Measurements from ENCODE around the gene MMP13. TPM values are rescaled to one million over a fixed set of nuclear protein-coding genes. Genes with fewer than 3 reads are reported as not detected.
"Not testable (repeated sequence)": the region's sequence is repeated elsewhere in the genome, so short reads cannot be mapped to it uniquely, and the experiment has no call there.

The MMP13 gene
- total RNA-seq (not detected), polyA plus RNA-seq (not detected), total RNA-seq (0 reads per million in 6 experiments)

DNA sequence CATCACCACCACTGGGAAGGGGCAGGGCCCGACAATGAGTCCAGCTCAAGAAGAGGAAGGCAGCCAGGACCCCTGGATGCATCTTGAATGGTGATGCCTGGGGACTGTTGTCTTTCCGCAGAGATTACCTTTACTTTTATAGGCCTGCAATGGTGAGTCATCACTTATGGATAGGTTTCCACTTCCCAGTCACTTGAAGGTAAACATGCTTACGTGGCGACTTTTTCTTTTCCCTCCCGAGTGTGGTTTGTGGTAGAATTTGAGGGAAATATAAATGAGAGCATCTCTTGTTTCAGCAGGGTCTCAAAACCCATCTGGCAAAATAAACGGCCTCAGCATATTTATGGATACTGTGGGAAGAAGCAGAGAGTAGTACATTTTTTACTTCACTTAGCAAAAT lies at the start of gene MMP13:
Gene MMP13 (minus strand): TSS at position 109 of the 400 bp plus-strand sequence. CDS start 27 bp downstream, at position 82.
- H3K9me3 Mint-ChIP-seq, result no peaks in the 10 kb centered on the region
- DNase-seq (no peak), ATAC-seq (no peak)
- no peaks in the 10 kb centered on the region for H3K36me3 Mint-ChIP-seq
- H3K4me3 Mint-ChIP-seq, result no peak within 1 kb of the TSS
- POLR2A ChIA-PET, result no interaction called here
- H3K27ac Mint-ChIP-seq, result no peak within 1 kb of the TSS
- H3K4me1 Mint-ChIP-seq, result no peaks in the 10 kb centered on the region
- H3K27me3 Mint-ChIP-seq, result peaks cover 0 to 21% (median 6%) of the 10 kb centered on the region in 5 donors

DNA sequence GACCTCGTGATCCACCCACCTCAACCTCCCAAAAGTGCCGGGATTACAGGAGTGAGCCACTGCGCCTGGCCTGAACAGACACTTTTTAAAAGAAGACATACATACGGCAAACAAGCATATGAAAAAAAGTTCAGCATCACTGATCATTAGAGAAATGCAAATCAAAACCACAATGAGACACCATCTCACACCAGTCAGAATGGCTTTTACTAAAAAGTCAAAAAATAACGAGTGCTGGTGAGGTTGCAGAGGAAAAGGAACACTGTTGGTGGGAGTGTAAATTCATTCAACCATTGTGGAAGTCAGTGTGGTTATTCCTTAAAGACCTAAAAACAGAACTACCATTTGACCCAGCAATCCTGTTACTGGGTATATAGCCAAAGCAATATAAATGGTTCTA lies 48.7 kb upstream of the MMP13 start:
- H3K27ac Mint-ChIP-seq, H3K4me1 Mint-ChIP-seq, POLR2A ChIA-PET, DNase-seq, ATAC-seq, H3K4me3 Mint-ChIP-seq, H3K36me3 Mint-ChIP-seq: not testable (repeated sequence)
- peaks cover 7 to 17% (median 10%) of the 10 kb centered on the region in 5 donors for H3K27me3 Mint-ChIP-seq
- peaks cover 0 to 11% (median 8%) of the 10 kb centered on the region in 9 donors for H3K9me3 Mint-ChIP-seq

DNA sequence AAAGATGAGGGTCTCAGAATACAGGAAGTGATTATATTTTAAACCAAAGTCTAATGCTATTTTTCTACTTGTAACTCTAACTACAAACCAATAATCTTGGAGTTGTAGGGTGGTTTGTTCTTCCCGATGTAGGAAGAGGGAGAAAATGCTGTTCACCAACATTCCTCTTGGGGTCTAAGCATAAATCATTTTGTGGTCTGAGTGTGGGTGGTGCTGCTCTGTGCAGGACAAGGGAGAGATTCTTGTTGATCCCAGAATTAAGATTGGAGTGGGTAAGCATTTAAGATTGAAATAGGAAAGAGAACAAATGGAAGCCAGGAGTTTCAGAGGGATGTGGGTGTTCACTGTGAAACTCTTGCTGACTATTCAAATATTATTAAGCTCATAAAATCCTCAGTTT lies 38.6 kb upstream of the MMP13 start:
- POLR2A ChIA-PET, result no interaction called here
- no peak for ATAC-seq

DNA sequence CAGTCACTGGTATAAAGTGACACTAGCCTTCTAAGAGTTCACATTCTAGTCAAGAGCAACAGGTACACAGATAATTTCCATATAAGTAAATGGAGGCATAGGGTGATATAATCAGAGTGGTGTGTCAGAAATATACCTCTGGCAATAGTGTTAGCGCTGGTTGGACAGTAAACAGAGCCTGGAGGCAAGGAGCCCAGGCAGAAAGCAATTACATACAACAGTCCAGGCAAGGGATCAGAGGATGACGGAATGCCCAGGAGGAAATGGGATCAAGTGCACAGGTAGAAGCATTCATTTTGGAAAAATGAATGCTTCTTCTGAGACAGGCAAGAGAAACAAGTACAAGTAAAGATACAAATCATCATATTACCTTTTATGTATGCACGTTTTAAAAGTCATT lies 36.2 kb upstream of the MMP13 start:
- DNase-seq (no peak), ATAC-seq (no peak)
- Mint-ChIP-seq H3K9me3 (no peaks in the 10 kb centered on the region), H3K27ac (no peak overlapping the region), H3K36me3 (no peaks in the 10 kb centered on the region), H3K27me3 (peaks cover 8 to 22% (median 15%) of the 10 kb centered on the region in 5 donors), H3K4me1 (peaks cover 0 to 3% (median 0%) of the 10 kb centered on the region in 4 donors), H3K4me3 (no peak overlapping the region)
- POLR2A ChIA-PET, result no interaction called here

More for the DNA sequence above, 38.6 kb upstream of the MMP13 start:
- peaks cover 8 to 30% (median 17%) of the 10 kb centered on the region in 5 donors for H3K27me3 Mint-ChIP-seq
- no peak overlapping the region for H3K27ac Mint-ChIP-seq
- H3K4me3 Mint-ChIP-seq, result no peak overlapping the region
- no peaks in the 10 kb centered on the region for H3K36me3 Mint-ChIP-seq
- H3K9me3 Mint-ChIP-seq, result no peaks in the 10 kb centered on the region
- peaks cover 0 to 3% (median 0%) of the 10 kb centered on the region in 4 donors for H3K4me1 Mint-ChIP-seq
- DNase-seq, result no peak

DNA sequence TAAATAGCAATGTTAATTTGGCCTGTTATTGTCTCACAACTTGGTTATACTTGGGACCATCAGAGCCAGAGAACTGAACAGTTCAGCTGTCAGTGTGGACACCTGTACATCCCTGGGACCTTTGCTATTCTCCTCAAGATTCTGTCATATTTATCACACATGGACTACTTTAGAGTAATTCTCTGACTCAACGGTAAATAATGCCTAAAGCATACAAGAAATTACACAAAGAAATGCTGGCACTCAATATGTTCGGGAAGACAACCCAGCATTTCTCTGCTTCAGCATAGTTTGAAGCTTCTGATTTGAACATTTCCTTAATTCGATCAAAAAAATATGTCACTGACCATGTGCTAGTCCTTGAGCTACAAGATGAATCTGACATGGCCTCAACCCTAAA lies 34.6 kb upstream of the MMP13 start:
- Mint-ChIP-seq H3K9me3 (no peaks in the 10 kb centered on the region), H3K4me3 (no peak overlapping the region), H3K27ac (no peak overlapping the region), H3K27me3 (peaks cover 8 to 22% (median 15%) of the 10 kb centered on the region in 5 donors), H3K4me1 (peaks cover 0 to 3% (median 0%) of the 10 kb centered on the region in 4 donors), H3K36me3 (no peaks in the 10 kb centered on the region)
- POLR2A ChIA-PET, result no interaction called here
- ATAC-seq (no peak), DNase-seq (no peak)

DNA sequence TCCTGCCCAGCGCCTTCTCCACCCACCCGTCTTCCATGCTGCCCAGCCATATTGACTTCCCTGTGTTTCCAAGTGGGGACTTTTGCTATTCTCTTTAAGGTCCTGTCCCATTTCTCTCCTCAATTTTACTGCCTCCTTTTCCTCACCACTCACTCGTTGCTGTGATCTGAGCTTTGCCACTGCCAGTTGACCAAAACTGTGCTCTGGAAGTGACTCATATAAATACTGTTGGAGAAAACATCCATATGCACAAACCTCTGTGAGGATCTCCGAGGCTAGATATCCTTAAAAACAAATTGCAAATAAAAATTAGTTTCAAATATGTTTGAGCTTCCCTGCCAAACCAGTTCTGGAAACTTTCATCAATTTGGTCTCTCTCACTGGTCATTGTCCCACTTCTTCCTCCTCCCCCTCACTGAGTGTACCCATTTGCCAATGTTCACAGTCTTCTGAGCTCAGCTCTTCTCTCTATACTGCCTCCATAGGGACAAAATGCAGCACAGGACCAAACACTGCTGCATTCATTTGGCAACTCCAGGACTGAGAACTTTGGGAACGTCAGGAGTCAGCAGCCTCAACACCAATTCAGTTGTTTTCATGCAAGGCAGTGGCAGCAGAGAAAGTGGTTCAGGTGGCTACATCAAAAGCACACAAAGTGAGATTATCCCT lies 34.0 kb upstream of the MMP13 start:
- Mint-ChIP-seq H3K9me3 (no peaks in the 10 kb centered on the region), H3K27me3 (peaks cover 8 to 22% (median 15%) of the 10 kb centered on the region in 5 donors), H3K4me3 (no peak overlapping the region), H3K27ac (peak overlapping the region in 1 of 10 donors; percentile 91), H3K4me1 (peaks cover 0 to 3% (median 0%) of the 10 kb centered on the region in 4 donors), H3K36me3 (no peaks in the 10 kb centered on the region)
- ATAC-seq, result no peak
- DNase-seq, result no peak
- POLR2A ChIA-PET, result no interaction called here

DNA sequence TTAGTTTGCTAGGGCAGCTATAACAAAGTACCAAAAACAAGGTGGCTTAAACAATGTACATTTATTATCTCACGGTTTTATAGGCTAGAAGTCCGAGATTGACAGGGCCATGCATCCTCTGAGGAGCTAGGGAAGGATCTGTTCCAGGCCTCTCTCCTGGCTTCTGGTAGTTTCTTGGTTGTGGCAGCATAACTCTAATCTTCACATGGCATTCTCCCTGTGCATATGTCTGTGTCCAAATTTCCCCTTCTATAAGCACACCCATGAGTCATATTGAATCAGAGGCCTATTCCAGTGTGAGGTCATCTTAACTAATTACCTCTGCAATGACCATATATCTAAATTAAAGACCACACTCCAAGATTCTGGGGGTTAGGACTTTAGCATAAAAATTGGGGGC lies 31.3 kb upstream of the MMP13 start:
- DNase-seq, result no peak
- no peaks in the 10 kb centered on the region for H3K9me3 Mint-ChIP-seq
- no peak overlapping the region for H3K4me3 Mint-ChIP-seq
- no peak overlapping the region for H3K27ac Mint-ChIP-seq
- no peaks in the 10 kb centered on the region for H3K36me3 Mint-ChIP-seq
- POLR2A ChIA-PET, result no interaction called here
- ATAC-seq, result no peak
- H3K4me1 Mint-ChIP-seq, result peaks cover 0 to 3% (median 0%) of the 10 kb centered on the region in 4 donors
- peaks cover 8 to 22% (median 15%) of the 10 kb centered on the region in 5 donors for H3K27me3 Mint-ChIP-seq

DNA sequence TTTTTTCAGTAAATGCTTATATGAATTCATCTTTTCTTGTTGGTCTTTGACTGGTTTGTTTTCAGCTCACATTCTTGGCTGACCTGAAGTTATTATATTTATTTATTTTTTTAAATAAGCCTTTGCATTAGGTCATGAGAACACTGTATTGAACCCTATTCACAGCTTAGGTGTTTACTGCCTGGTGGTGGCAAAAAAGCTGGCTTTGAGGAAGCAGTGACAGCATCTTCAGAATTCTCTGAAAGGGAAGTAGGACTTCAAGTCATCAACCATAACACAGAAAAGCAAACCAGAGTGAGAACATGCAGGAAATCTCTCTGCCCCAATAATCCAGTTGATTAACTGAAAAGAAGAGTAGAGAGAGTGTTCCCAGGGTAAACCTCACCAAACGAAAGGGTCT lies 30.3 kb upstream of the MMP13 start:
- POLR2A ChIA-PET, result no interaction called here
- no peak overlapping the region for H3K27ac Mint-ChIP-seq
- H3K4me3 Mint-ChIP-seq, result no peak overlapping the region
- DNase-seq (no peak), ATAC-seq (no peak)
- H3K4me1 Mint-ChIP-seq, result peaks cover 0 to 2% (median 0%) of the 10 kb centered on the region in 4 donors
- H3K36me3 Mint-ChIP-seq, result no peaks in the 10 kb centered on the region
- peaks cover 8 to 18% (median 12%) of the 10 kb centered on the region in 5 donors for H3K27me3 Mint-ChIP-seq
- no peaks in the 10 kb centered on the region for H3K9me3 Mint-ChIP-seq

DNA sequence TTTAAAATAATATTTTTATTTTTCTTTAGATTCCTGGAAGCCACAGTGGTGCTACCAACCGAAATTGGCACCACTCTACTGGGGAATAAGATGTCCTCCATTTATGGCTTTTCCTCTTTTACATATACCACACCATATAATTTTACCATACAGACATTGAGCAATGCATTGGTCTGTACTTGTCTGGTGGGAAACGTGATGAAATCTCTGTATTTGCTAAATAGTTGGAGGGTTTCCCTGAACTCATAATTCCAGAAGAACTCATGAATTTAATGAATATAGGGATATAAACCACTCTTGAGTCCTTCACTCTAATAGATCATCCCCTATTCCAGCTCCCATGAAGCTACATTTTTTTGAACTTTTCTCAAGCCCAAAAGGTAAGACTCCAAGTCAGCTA lies 28.0 kb upstream of the MMP13 start:
- Mint-ChIP-seq H3K4me1 (no peaks in the 10 kb centered on the region), H3K4me3 (no peak overlapping the region), H3K27ac (no peak overlapping the region), H3K9me3 (peaks cover 0 to 6% (median 2%) of the 10 kb centered on the region in 9 donors), H3K27me3 (peaks cover 0 to 9% (median 6%) of the 10 kb centered on the region in 5 donors), H3K36me3 (no peaks in the 10 kb centered on the region)
- POLR2A ChIA-PET, result no interaction called here
- no peak for ATAC-seq
- no peak for DNase-seq

DNA sequence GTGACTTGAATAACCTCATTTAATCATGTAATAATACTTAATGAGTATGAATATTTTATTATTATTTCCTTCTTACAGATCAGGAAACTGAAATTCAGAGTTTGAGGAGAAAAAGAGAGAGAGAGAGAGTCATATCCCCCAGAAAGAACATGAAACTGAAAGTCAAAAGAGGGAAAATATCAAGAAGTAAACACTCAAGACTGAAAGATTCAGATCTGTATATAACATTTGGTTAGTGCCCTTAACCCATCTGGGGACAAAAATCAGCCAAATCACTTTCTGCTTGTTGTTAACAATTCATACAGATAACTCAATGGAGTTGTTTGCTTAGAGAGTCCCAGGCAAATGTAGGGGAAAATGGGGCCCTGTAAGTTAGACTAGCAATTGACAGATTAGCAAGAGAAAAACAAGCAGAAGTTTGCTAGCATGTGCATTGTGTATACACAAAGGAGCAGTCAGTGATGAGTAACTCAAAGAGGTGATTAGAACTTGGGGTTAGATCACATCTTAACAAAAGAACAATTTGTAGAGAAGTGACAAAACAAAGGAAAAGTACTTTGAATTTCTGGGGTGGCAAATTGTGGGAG lies 25.9 kb upstream of the MMP13 start:
- DNase-seq (no peak), ATAC-seq (no peak)
- Mint-ChIP-seq H3K27ac (no peak overlapping the region), H3K27me3 (peaks cover 0 to 13% (median 6%) of the 10 kb centered on the region in 5 donors), H3K4me3 (no peak overlapping the region), H3K36me3 (no peaks in the 10 kb centered on the region), H3K9me3 (peaks cover 0 to 6% (median 2%) of the 10 kb centered on the region in 9 donors), H3K4me1 (no peaks in the 10 kb centered on the region)
- POLR2A ChIA-PET, result no interaction called here

DNA sequence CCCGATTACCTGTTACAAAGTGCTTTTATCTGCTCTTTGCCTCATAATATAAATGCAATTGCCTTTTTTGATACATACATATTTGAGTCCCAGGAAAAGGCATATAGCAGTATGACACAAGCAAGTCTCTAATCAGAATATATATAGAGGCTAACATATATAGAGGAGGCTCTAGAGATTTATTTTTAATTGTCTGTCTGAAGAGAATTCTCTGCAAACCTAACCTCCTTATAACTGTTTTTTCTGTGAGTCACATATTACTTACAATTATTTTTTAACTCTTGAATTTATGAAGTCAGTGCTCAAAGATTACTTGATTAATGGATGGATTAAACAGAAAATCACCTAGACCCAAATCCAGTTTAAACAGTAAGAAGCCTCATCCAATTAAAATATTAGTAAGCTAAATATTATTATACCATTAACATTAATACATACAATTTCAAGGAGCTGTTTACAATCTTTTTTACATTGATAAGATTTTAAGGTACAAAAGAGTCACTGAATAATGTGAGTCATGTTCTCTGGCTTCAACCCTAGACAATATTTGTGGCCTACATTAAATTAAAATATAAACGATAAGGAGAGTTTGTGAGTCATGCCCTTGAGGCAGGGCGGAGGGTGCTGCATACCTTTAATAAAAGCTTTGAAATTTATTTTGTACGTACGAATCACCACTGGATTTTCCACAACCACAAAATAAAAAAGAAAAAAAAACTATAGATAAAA lies 19.2 kb upstream of the MMP13 start:
- Mint-ChIP-seq H3K9me3 (peaks cover 0 to 4% (median 0%) of the 10 kb centered on the region in 9 donors), H3K27me3 (peaks cover 7 to 22% (median 16%) of the 10 kb centered on the region in 5 donors), H3K36me3 (no peaks in the 10 kb centered on the region), H3K4me1 (no peaks in the 10 kb centered on the region), H3K4me3 (no peak overlapping the region), H3K27ac (no peak overlapping the region)
- POLR2A ChIA-PET, result no interaction called here
- ATAC-seq, result no peak
- no peak for DNase-seq

DNA sequence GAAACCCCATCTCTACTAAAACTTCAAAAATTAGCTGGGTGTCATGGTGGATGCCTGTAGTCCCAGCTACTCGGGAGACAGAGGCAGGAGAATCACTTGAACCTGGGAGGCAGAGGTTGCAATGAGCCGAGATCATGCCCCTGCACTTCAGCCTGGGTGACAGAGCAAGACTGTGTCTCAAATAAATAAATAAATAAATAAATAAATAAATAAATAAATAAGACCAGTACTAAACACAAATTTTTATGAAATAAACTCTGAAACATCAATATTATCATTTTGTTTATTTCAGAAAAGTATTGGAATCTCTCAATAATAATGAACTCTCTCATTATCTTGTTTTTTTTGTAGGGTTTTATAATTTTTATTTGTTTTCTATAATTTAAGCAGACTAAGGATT lies 18.2 kb upstream of the MMP13 start:
- peaks cover 8 to 22% (median 18%) of the 10 kb centered on the region in 5 donors for H3K27me3 Mint-ChIP-seq
- H3K4me1 Mint-ChIP-seq, ATAC-seq, DNase-seq, POLR2A ChIA-PET, H3K9me3 Mint-ChIP-seq, H3K27ac Mint-ChIP-seq, H3K36me3 Mint-ChIP-seq, H3K4me3 Mint-ChIP-seq: not testable (repeated sequence)

DNA sequence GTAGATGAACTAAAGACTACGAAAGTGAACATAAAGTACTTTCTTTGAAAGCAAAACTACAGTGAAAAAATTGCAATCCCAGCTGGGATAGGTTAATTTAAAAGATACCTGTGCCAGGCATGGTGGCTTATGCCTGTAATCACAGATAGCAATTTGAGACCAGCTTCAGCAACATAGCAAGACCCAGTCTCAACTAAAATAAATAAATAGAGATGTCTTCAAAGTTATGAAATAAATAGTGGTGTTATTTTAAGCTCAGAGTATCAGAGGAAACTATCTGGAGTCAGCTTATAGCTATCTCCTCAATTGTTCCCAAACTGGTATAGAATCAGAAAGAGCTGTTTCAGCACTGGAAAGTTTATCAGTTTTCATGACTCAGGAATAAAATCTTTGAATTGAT lies 17.3 kb upstream of the MMP13 start:
- DNase-seq (no peak), ATAC-seq (no peak)
- Mint-ChIP-seq H3K4me1 (no peaks in the 10 kb centered on the region), H3K4me3 (no peak overlapping the region), H3K9me3 (peaks cover 0 to 3% (median 0%) of the 10 kb centered on the region in 9 donors), H3K27me3 (peaks cover 7 to 25% (median 18%) of the 10 kb centered on the region in 5 donors), H3K27ac (no peak overlapping the region), H3K36me3 (no peaks in the 10 kb centered on the region)
- POLR2A ChIA-PET, result no interaction called here
